ENCODE data around the gene CHN1.

DNA sequence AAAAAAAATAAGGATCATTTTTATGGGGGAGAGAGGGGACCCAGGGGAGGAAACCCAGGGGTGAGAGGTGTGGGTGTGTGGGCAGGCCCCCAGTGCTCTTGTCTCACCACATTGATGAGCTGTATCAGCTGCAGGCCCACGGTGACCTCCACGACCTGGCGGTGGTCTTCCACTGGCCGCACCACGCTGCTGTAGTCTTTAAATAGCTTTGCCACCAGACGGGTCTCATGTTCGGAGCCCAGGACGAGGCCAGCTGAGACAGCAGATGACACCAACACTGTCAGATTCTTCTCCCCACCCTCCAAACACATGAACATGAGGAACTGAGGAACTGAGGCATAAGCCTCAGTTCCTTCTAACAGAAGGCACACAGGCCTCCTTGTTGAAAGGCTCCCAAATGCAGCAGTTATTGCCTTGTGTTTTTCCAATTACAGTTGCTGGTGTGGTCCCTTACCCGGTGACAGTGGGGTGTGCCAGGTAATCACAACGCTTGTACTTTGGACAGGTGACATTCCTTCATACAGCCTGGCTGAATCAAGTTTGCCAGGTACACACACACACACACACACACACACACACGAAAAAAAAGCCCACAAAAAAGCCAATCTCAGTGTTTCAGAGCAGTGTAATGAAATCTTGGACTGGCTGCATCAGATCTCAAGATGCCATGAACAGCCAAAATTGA lies 245.7 kb downstream of the CHN1 start:
- TF ChIP-seq, protein P1, sequence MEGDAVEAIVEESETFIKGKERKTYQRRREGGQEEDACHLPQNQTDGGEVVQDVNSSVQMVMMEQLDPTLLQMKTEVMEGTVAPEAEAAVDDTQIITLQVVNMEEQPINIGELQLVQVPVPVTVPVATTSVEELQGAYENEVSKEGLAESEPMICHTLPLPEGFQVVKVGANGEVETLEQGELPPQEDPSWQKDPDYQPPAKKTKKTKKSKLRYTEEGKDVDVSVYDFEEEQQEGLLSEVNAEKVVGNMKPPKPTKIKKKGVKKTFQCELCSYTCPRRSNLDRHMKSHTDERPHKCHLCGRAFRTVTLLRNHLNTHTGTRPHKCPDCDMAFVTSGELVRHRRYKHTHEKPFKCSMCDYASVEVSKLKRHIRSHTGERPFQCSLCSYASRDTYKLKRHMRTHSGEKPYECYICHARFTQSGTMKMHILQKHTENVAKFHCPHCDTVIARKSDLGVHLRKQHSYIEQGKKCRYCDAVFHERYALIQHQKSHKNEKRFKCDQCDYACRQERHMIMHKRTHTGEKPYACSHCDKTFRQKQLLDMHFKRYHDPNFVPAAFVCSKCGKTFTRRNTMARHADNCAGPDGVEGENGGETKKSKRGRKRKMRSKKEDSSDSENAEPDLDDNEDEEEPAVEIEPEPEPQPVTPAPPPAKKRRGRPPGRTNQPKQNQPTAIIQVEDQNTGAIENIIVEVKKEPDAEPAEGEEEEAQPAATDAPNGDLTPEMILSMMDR (optimal IDR thresholded peaks at IDR 0.05 in 1 of 3, IDR thresholded peaks at IDR 0.05 in 1 of 3, conservative IDR thresholded peaks at IDR 0.05 in 1 of 3; ENCODE audit: extremely low read depth in 1 of 3, insufficient read depth in 2 of 3, low read length in 3 of 3), result no peak
- no peak for TF ChIP-seq EZH2 (IDR thresholded peaks at IDR 0.05; ENCODE audit: low read length)
